GM11168 (cell line): ENCODE data around the gene LRRC26.

ENCODE experiments used
- in situ Hi-C: fragments of 300-500 bp; cut with MboI; formaldehyde crosslinking; loops from one replicate; pipeline ENCODE4 v1.12.0; 2022; ENCODE audit warnings: low sequenced_read_pairs; ENCODE audit not compliant: unreplicated experiment

LRRC26 gene, protein sequence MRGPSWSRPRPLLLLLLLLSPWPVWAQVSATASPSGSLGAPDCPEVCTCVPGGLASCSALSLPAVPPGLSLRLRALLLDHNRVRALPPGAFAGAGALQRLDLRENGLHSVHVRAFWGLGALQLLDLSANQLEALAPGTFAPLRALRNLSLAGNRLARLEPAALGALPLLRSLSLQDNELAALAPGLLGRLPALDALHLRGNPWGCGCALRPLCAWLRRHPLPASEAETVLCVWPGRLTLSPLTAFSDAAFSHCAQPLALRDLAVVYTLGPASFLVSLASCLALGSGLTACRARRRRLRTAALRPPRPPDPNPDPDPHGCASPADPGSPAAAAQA

DNA sequence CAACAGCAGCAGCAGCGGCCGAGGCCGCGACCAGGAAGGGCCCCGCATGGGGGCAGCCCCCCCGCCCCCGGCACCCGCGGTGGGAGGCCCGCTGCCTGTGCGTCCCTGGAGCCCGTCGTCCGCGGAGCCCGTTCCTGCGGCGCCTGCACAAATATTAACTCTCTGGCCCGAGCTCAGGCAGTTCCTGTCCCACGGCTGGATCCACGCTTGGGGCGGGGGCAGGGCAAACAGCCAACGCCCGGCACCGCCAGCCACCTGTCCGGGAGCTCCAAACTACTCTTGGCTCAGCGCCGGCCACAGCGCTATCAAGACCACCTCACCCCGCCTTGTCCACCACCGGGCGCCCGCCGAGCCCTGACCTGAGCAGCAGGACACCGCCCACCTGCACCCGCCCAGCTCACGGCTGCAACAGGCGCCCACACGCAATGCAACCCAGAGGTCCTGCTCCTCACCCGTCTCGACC lies at the start of gene LRRC26:
LRRC26 (minus strand) TSS at position 156 of the 463 bp plus-strand sequence; CDS start at position 48, 108 bp downstream.
- in situ Hi-C loops = no loop called here

DNA sequence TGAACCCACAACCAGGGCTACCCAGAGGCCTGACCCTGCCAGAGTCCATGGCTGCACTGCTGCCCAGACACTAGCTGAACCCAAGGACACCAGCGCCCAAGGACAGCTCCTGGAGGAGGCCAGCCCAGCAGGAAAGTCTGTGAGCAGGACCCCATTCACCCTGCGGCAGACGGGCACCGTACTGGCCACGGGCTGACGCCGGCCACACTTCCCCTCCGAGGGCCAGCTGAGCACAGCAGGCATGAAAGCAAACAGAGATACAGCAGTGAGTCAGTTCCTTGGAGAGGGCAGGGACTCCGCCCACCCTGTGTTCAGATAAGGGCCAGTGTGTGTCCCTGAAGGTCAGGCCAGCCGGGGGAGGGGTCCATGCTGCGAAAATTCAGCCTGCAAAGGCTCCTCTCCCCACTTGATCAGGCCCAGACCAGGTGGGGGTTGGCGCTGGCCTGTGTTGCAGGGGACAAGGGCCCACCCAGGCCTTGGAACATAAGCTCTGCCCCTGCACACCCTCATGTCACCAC lies 49.0 kb upstream of the LRRC26 start:
- in situ Hi-C loops = no loop called here

DNA sequence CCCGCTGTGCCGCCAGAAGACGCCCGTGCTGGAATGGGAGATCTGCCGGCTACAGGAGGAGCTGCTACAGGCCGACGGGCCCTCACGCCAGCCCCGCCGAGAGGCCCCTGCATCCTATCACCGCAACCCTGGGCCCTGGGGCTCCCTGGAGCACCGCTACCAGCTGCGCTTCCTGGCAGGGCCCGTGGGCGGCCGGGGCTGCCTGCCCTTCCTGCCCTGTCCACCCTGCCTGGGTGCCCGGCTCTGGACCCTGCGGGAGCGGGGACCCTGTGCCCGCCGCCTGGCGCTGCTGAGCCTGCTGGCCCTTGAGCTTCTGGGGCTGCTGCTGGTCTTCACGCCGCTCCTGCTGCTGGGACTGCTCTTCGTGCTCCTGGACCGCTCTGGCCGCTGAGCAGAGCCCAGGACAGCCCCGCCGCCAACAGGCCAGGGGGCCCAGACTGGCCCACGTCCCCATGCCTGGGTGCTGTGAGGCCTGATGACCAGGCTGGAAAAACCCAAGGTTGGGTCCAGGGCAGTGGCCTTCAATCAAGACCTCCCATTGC lies 48.4 kb upstream of the LRRC26 start:
- in situ Hi-C loops = no loop called here

- in situ Hi-C loops = no loop called here
Measured at GRCh38 chr9:137217276-137218211, 47.7 kb upstream of the LRRC26 start.

DNA sequence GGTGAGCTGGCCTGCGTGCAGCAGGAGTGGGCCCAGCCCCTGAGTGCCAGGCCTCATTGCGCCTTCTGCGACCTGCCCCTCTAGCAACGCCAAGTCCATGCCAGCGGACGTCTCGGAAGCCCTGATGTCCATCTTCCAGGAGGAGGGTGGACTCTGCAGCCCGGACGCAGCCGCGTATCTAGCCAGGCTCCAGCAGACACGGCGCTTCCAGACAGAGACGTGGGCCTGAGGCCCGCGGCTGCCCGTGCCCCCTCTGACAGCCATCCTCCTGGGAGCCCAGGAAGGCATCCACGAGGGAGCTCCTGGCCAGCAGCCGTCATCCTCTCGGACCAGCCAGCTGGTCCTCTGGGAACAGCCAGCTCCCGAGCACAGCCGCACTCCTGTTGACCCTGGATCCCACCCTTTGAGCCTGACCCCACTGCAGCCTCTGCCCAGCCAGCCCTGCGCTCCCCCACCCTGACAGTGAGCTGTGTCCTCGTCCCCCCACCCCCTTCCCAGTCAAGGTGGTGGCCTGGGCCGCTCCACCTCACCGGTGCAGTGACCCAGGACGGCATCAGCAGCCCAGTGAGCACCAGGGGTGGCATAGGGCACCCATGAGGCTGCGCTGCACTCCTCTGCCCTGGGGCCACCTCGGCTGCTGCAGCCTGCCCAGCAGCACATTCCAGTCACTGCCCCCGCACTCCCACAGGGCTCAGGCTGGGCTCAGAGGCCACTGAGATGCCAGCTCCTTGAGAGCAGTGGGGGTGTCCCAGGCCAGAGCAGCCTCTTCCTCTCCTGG lies 46.5 kb upstream of the LRRC26 start:
- in situ Hi-C loops = no loop called here

- in situ Hi-C loops = no loop called here
Measured at GRCh38 chr9:137215196-137215986, 45.5 kb upstream of the LRRC26 start.

DNA sequence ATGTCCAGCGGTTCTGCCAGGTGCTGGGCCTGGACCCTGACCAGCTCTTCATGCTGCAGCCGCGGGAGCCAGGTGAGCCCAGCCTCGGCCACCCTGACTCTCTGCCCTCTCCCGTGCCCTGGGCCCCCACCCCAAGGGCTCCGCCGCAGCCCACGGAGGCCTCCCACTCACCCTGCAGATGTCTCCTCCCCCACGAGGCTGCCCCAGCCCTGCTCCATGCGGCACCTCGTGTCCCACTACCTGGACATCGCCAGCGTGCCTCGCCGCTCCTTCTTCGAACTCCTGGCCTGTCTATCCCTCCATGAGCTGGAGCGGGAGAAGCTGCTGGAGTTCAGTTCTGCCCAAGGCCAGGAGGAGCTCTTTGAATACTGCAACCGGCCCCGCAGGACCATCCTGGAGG lies 44.8 kb upstream of the LRRC26 start:
- in situ Hi-C loops = no loop called here

DNA sequence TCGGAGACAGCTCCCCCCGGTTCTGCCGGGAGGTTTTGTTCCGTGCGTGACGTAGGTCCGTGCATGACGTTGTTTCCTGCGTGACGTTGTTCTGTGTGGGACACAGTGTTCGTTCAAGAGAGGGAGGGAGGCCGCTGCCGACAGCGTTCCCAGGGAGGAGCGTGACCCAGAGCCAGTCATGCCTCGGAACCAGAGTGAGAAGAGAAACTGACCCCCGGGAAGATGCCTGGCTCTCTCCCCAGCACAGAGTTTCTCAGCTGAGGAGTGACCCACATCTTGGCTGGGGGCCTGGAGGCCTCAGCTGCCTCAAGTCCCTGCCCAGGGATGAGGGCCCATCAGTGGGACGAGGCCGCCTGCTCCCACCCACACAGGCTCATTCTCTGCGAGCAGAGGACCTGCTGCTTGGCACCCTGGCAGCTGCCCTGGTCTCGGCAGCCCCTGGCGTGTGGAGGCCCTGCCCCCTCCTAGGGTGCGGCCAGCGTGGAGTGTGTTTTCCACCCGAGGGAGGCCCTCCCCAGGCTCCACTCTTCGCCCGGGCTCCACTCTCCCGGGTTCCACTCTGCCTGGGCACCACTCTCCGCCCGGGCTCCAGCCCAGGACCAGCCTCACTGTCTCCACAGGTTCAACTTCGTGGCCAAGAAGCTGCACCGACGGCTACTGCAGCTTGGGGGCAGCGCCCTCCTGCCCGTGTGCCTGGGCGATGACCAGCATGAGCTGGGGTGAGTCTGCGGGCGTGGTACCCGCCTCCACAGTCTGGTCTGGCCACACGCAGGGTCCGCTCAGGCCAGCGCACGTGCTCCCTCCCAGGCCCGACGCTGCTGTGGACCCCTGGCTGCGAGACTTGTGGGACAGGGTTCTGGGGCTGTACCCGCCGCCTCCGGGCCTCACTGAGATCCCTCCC lies 43.6 kb upstream of the LRRC26 start:
- in situ Hi-C loops = no loop called here

DNA sequence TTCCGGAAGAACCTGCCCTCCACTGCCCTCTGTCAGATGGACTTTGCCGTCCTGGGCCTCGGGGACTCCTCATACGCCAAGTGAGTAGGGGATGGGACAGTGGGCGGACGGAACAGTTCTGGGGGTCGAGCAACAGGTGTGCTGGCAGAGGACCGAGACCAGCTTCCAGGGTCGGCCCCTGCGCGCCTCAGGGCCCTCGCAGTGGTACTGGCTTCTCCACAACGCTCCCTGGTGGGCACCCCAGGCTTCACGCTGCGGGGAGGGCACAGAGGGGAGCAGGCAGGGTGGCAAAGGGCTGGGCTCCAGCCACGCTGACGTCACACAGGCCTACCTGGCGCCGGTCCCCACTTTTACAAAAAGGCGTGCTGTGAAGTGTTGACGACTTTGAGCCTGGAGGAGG lies 42.7 kb upstream of the LRRC26 start:
- in situ Hi-C loops = no loop called here

DNA sequence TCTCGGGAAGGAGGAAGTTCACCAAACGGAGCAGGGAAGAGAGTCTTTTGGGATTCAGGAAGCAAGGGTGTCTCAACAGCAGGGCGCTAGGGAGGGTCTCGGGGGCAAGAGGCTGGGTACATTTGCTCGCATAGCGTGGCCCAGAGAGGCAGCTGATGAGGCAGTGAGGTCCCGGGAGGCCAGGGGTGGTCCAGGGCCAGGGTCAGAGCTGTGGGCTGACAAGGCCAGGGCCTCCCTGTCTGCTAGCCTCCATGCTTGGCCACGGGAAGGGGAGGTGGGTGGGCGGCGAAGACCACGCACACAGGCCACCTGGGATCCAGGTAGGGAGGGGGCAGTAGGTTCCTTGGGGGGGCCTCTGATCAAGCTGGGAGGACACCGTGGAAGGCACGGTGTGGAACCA lies 41.7 kb upstream of the LRRC26 start:
- in situ Hi-C loops = no loop called here

DNA sequence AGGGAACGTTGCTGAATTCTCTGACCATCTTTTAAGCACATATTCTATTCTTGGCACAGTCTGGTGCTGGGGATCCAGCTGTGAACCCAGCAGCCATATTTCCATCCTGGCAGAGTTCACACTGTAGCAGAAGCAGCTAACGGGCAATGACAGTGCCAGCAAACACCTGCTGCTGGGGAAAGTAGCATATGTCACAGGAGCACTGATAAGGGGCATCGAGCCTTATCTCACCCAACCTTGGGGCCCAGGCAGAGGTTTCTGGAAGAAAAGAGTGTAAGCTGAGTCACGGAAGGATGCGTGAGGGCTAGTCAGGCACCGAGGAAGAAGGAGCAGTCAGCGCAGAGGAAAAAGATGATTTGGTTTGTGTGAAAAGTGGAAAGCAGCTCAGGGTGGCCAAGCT lies 36.8 kb upstream of the LRRC26 start:
- in situ Hi-C loops = no loop called here

- in situ Hi-C loops = no loop called here
Measured at GRCh38 chr9:137205126-137206069, 35.5 kb upstream of the LRRC26 start, which contains the start of the genes NDOR1 and TMEM203. NDOR1 (plus strand) TSS chr9:137205700; CDS start chr9:137205778, 78 bp downstream. TMEM203 (minus strand) TSS chr9:137205648; CDS start chr9:137205414, 234 bp downstream.

DNA sequence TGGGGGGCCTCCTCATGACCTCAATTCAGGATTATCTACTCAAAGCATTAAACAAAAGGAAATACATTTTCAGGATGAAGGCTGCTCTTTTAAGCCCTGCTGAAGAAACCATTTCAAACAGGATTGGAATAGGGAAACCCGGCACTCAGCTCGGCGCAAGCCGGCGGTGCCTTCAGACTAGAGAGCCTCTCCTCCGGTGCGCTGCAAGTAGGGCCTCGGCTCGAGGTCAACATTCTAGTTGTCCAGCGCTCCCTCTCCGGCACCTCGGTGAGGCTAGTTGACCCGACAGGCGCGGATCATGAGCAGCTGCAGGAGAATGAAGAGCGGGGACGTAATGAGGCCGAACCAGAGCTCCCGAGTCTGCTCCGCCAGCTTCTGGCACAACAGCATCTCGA lies 34.9 kb upstream of the LRRC26 start:
- in situ Hi-C loops = no loop called here

- in situ Hi-C loops = no loop called here
Measured at GRCh38 chr9:137202966-137203365, 33.1 kb upstream of the LRRC26 start.

DNA sequence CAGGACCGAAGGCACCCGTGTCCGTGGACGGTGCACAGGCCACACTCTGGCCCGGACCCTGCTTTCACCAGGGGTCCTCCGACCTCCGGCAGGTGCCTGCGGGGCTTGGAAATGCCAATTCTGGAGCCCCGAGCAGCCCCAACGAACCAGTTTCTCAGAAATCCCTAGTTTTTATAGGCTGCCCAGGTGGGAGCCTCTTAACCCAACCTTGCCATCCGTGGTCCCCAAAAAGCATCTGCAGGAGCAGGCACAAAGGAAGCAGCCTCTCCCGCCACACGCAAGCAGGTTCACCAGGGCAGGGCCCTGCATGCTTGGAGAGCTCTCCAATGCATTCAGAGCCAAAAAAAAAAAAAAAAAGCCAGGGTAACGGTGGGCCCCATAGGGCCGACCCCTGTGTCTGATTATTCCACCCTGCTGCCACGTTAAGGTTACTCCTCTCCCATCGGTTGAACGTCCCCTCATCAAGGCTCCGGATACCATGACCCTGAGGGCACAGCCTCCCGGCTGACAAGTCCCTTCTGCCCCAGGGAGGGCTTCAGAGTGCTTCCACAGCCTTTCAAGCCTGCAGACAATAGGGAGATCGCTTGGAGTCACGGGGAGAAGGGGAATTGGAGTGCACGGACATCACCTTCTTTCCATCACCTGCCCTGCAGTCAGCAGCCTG lies 31.5 kb upstream of the LRRC26 start:
- in situ Hi-C loops = no loop called here
